Heart left ventricle (tissue), 13 donors: ENCODE data around the gene SFT2D2.

ENCODE experiments used
- CTCF ChIP-seq, 12 donors: fragments of 200-600 bp; sonication (generic) in 4 of 12; IDR thresholded peaks; one replicate each; pipeline versions ENCODE4 v1.5.0 to v1.8.0; 2018 to 2022; ENCODE audit warnings: antibody characterized with exemption in 12 of 12, mild to moderate bottlenecking in 5 of 12
- POLR2A ChIP-seq, 2 donors: fragments of 450-650 bp; IDR thresholded peaks; one replicate each; pipeline ENCODE4 v1.6.1; 2017; ENCODE audit warnings: antibody characterized with exemption in 2 of 2, mild to moderate bottlenecking in 2 of 2, moderate library complexity in 2 of 2
- donor health status: ischemic (EF 13 %, LVEDD 7.1; RV severe dilation, severe dysfunction).
- donor health status: DM: no; HTN: yes; CAD: no.
- donor health status: DM: no; HTN: no; CAD: no.
- donor health status: ischemic (EF 25% LVEDD 6.9; RV normal size, moderate dysfunction).
- donor health status: ischemic (EF 25% LVEDD 5.7; RV mildly dilated, moderate dysfunction).
- donor health status: ischemic (EF 35%, LVEDD 5.7; RV mildly dilated, moderate dysfunction).
- donor health status: nonischemic (EF 11% LVEDD 7.7; RV severe dilation, severe dysfunction).
- donor health status: DM: yes; HTN: yes; CAD: no.
- donor health status: PGD.
- donor health status: ischemic (EF 29% LVEDD 5.4; RV normal size, mild dysfunction).
- donor health status: nonischemic (EF 23%, LVEDD 6.1; RV moderate dilation, normal function).

- TF ChIP-seq POLR2A (IDR thresholded peaks at IDR 0.05) (no peak), CTCF (IDR thresholded peaks at IDR 0.05) (no peak)
Measured at GRCh38 chr1:168287237-168287664, 61.4 kb downstream of the SFT2D2 start.
